ENCODE results near the gene ARG2. TPM values are rescaled to one million over a fixed set of nuclear protein-coding genes. Genes with fewer than 3 reads are reported as not detected.

The ARG2 gene
- total and polyA plus RNA-seq, 2 donors (not counting 1 experiment from before 2014, with no cell fraction given), result 0.33 to 1.8 TPM

GRCh38 chr14:67579636-67580035 lies 40.1 kb upstream of the ARG2 start:
- ChIA-PET CTCF (interaction anchor here (1.0 to 24.8 kb wide), 7 partner anchors 8 to 155 kb away, joined by 3 to 863 read pairs (median 49); partner anchors contain the start of genes PIGH and RDH12), POLR2A (no interaction called here)
- ATAC-seq (ENCODE audit: low read depth) (no peak), DNase-seq (no peak)
- no peaks in the 10 kb centered on the region for H3K9me3 Mint-ChIP-seq (ENCODE audit: insufficient read depth)
- no peak for TF ChIP-seq CTCF (IDR thresholded peaks at IDR 0.05)
- no peak for TF ChIP-seq EZH2 (IDR thresholded peaks at IDR 0.05; ENCODE audit: borderline replicate concordance, insufficient read depth, low read depth, low read length, poor library complexity, severe bottlenecking)
- no peak overlapping the region for H3K4me3 ChIP-seq (ENCODE audit: control extremely low read depth in 1 of 5, extremely low read depth in 1 of 5, insufficient read depth in 1 of 5, low read depth in 2 of 5, low read length in 4 of 5)
- no peak overlapping the region for H3K27ac ChIP-seq (ENCODE audit: low read length in 2 of 2)
- H4K20me1 ChIP-seq (ENCODE audit: control insufficient read depth, insufficient read depth, low read length, poor library complexity, severe bottlenecking), result no peaks in the 10 kb centered on the region
- no peaks in the 10 kb centered on the region for H3K9me3 ChIP-seq (ENCODE audit: control extremely low read depth in 1 of 3, control insufficient read depth in 2 of 3, insufficient read depth in 1 of 3, low read length in 2 of 3)
- WGBS (ENCODE audit: insufficient coverage), result 93% methylated on average over 7 of the region's 7 CpGs
- H3K79me2 ChIP-seq (ENCODE audit: control insufficient read depth, insufficient read depth, low read length), result no peaks in the 10 kb centered on the region
- no peak overlapping the region for H2AFZ ChIP-seq (ENCODE audit: insufficient read depth, low read depth, low read length, poor library complexity, severe bottlenecking)
- H3K9ac ChIP-seq (ENCODE audit: low read length), result no peak overlapping the region
- no peak overlapping the region for H3K27ac Mint-ChIP-seq
- H3K36me3 ChIP-seq (replicated peaks in 1 of 2; ENCODE audit: control extremely low read depth in 1 of 2, control insufficient read depth in 1 of 2, extremely low read depth in 1 of 2, insufficient read depth in 2 of 2, low read length in 1 of 2), result no peaks in the 10 kb centered on the region
- H3K27me3 ChIP-seq (replicated peaks in 1 of 4; ENCODE audit: control extremely low read depth in 1 of 4, control insufficient read depth in 3 of 4, insufficient read depth in 4 of 4, low read length in 3 of 4), result no peaks in the 10 kb centered on the region
- H3K4me1 ChIP-seq (ENCODE audit: control insufficient read depth in 2 of 2, insufficient read depth in 2 of 2, low read length in 2 of 2), result no peaks in the 10 kb centered on the region
- H3K4me2 ChIP-seq (replicated peaks; ENCODE audit: low read depth, low read length, poor library complexity, severe bottlenecking), result no peak overlapping the region
- no peak overlapping the region for H3K4me3 Mint-ChIP-seq
- no peaks in the 10 kb centered on the region for H3K4me1 Mint-ChIP-seq
- intact Hi-C loops (cut with micrococcal nuclease), result no loop called here
- H3K27me3 Mint-ChIP-seq, result no peaks in the 10 kb centered on the region

DNA sequence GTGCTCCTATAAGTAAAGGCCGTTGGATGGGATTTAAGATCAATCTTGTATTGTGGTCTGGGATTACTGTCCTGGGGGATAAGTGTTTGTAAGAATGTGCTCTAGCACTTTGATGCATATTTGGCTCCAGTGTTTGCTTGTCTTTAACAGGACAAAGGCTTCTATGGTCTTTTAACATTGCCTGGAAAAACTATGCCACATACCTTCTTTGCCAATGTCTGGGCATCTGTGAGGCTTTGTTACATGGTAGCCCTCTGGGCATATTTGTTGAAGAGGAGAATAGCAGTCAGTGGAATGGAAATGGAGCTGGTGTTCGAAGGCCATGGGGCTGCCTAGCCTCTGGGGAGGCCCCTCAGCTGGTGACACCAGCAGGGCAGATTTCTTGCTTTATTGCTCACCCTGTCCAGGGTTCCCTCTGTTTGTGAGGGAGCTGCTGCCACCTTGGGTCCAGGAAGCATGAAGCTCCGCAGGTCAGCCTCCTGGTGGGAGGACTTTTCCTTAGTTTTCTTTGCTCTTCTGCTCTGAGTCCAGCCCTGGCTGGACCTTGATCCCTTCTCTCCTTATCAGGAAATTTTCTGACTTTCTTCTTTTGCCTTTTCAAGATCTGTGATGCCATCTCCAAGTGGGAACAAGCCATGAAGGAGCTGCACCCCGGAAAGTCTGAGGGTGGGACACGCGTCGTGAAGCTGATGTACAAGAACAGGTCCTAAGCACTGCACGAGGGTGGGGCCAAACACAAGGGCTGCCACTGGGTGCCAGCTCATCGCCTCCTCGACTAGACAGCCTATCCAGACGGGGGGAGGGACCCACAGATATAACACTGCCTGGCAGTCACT lies 39.2 kb upstream of the ARG2 start:
- peaks cover 0 to 2% of the 10 kb centered on the region in 2 experiments for H3K36me3 ChIP-seq (replicated peaks in 1 of 2; ENCODE audit: control extremely low read depth in 1 of 2, control insufficient read depth in 1 of 2, extremely low read depth in 1 of 2, insufficient read depth in 2 of 2, low read length in 1 of 2)
- H3K27me3 ChIP-seq (replicated peaks in 1 of 4; ENCODE audit: control extremely low read depth in 1 of 4, control insufficient read depth in 3 of 4, insufficient read depth in 4 of 4, low read length in 3 of 4), result no peaks in the 10 kb centered on the region
- no peaks in the 10 kb centered on the region for H3K4me1 Mint-ChIP-seq
- no peak overlapping the region for H3K4me3 ChIP-seq (ENCODE audit: control extremely low read depth in 1 of 5, extremely low read depth in 1 of 5, insufficient read depth in 1 of 5, low read depth in 2 of 5, low read length in 4 of 5)
- no peaks in the 10 kb centered on the region for H3K9me3 ChIP-seq (ENCODE audit: control extremely low read depth in 1 of 3, control insufficient read depth in 2 of 3, insufficient read depth in 1 of 3, low read length in 2 of 3)
- H3K4me2 ChIP-seq (replicated peaks; ENCODE audit: low read depth, low read length, poor library complexity, severe bottlenecking), result no peak overlapping the region
- WGBS (ENCODE audit: insufficient coverage), result 90% methylated on average over 11 of the region's 11 CpGs
- no peak overlapping the region for H3K27ac ChIP-seq (ENCODE audit: low read length in 2 of 2)
- H4K20me1 ChIP-seq (ENCODE audit: control insufficient read depth, insufficient read depth, low read length, poor library complexity, severe bottlenecking), result no peaks in the 10 kb centered on the region
- no peak overlapping the region for H2AFZ ChIP-seq (ENCODE audit: insufficient read depth, low read depth, low read length, poor library complexity, severe bottlenecking)
- TF ChIP-seq EZH2 (IDR thresholded peaks at IDR 0.05; ENCODE audit: borderline replicate concordance, insufficient read depth, low read depth, low read length, poor library complexity, severe bottlenecking) (no peak), CTCF (IDR thresholded peaks at IDR 0.05) (no peak)
- ATAC-seq (ENCODE audit: low read depth) (no peak), DNase-seq (no peak)
- H3K27ac Mint-ChIP-seq, result no peak overlapping the region
- no peaks in the 10 kb centered on the region for H3K9me3 Mint-ChIP-seq (ENCODE audit: insufficient read depth)
- ChIA-PET CTCF (interaction anchor here (0.6 to 24.8 kb wide), 9 partner anchors 9 to 1724 kb away, joined by 3 to 863 read pairs (median 49); partner anchors contain the start of genes PIGH and RDH12), POLR2A (no interaction called here)
- intact Hi-C loops (cut with micrococcal nuclease), result no loop called here
- no peaks in the 10 kb centered on the region for H3K79me2 ChIP-seq (ENCODE audit: control insufficient read depth, insufficient read depth, low read length)
- H3K9ac ChIP-seq (ENCODE audit: low read length), result no peak overlapping the region
- H3K4me1 ChIP-seq (ENCODE audit: control insufficient read depth in 2 of 2, insufficient read depth in 2 of 2, low read length in 2 of 2), result no peaks in the 10 kb centered on the region
- H3K27me3 Mint-ChIP-seq, result no peaks in the 10 kb centered on the region
- H3K4me3 Mint-ChIP-seq, result no peak overlapping the region

All from B cell (primary cell).